HCT116 (cell line): ENCODE data around the gene PAPPA2. TPM values are rescaled to one million over a fixed set of nuclear protein-coding genes. Genes with fewer than 3 reads are reported as not detected.

ENCODE experiments used
- ATAC-seq: fragments of 200-7000 bp; cut with Tn5 transposase; 2 replicates; pipeline ENCODE4 v1.9.1; 2020; ENCODE audit warnings: mild to moderate bottlenecking, moderate library complexity
- BruUV-seq: library from RNA; stranded (reverse); fragments of 400-500 nt; replicated peaks from 2 replicates; lab custom pipeline; 2021; lab: Mats Ljungman, UMichigan
- CTCF ChIA-PET: fragments of 300-600 bp; sonication (Branson Sonifier 250); formaldehyde crosslinking; loops from one replicate; lab custom pipeline; 2021; ENCODE audit warnings: antibody characterized with exemption; lab: Charles Lee
- POLR2A ChIA-PET: fragments of 300-600, 350-600 bp; sonication (Branson Sonifier 250); formaldehyde crosslinking; loops from one replicate; lab custom pipeline; 2021; ENCODE audit warnings: antibody characterized with exemption; lab: Charles Lee
- RAD21 ChIA-PET, 2 experiments: fragments of 300-600 bp; sonication (Branson Sonifier 250); formaldehyde crosslinking; loops; one replicate each; lab custom pipeline; 2023; ENCODE audit warnings: low total read pairs in 2 of 2; ENCODE audit not compliant: uncharacterized antibody in 2 of 2, unreplicated experiment in 2 of 2, low non-redundant PET in 1 of 2; lab: Charles Lee
- DNase-seq: peaks from one replicate; pipeline ENCODE4 v3.0.0-alpha.2; 2010; ENCODE audit warnings: low read depth, low spot score
- H2AFZ ChIP-seq: fragments of 200-600 bp; shearing (Covaris generic), sonication (generic); 2 replicates; pipeline ENCODE4 v1.6.1; 2017; ENCODE audit warnings: low read depth, mixed run types, mixed read lengths, antibody characterized with exemption, low read length; ENCODE audit not compliant: poor library complexity, severe bottlenecking
- H3K27ac ChIP-seq: 2 replicates; pipeline ENCODE4 v1.5.1; 2012; ENCODE audit warnings: low read depth, low read length
- H3K27me3 ChIP-seq: fragments of 200-600 bp; sonication (generic); 2 replicates; pipeline ENCODE4 v1.6.1; 2016; ENCODE audit warnings: mixed run types, low read length, mixed read lengths; ENCODE audit not compliant: insufficient read depth
- H3K36me3 ChIP-seq, 2 experiments: fragments of 200-500 bp in 1 of 2; fragments of 200-600 bp in 1 of 2; sonication (Bioruptor generic) in 1 of 2; sonication (generic) in 1 of 2; 2 replicates each; pipeline versions ENCODE4 v1.5.1 to v1.6.1; 2014 to 2016; ENCODE audit warnings: low read length in 2 of 2, inconsistent platforms in 1 of 2, mixed read lengths in 1 of 2, mixed run types in 1 of 2; ENCODE audit not compliant: insufficient read depth in 2 of 2, control insufficient read depth in 1 of 2
- H3K4me1 ChIP-seq, 2 experiments: fragments of 200-600 bp in 1 of 2; sonication (generic) in 1 of 2; 2 replicates each; pipeline versions ENCODE4 v1.5.1 to v1.6.1; 2012 to 2017; ENCODE audit warnings: low read length in 2 of 2, inconsistent platforms in 1 of 2, mild to moderate bottlenecking in 1 of 2, mixed read lengths in 1 of 2, mixed run types in 1 of 2, moderate library complexity in 1 of 2; ENCODE audit not compliant: insufficient read depth in 2 of 2, control insufficient read depth in 1 of 2
- H3K4me2 ChIP-seq: fragments of 200-600 bp; sonication (generic); 2 replicates; pipeline ENCODE4 v1.6.1; 2017; ENCODE audit warnings: mixed run types, low read length, mixed read lengths
- H3K4me3 ChIP-seq, 2 experiments: fragments of 200-600 bp in 1 of 2; sonication (generic) in 1 of 2; replicated peaks in 1 of 2; 2 replicates each; pipeline ENCODE4 v1.5.1; 2011 to 2016; ENCODE audit warnings: low read length in 2 of 2, control low read depth in 1 of 2, low read depth in 1 of 2, mild to moderate bottlenecking in 1 of 2, mixed read lengths in 1 of 2, mixed run types in 1 of 2
- H3K79me2 ChIP-seq: fragments of 200-600 bp; sonication (generic); 2 replicates; pipeline ENCODE4 v1.6.1; 2017; ENCODE audit warnings: mild to moderate bottlenecking, mixed run types, low read length, moderate library complexity, mixed read lengths; ENCODE audit not compliant: insufficient read depth
- H3K9ac ChIP-seq: fragments of 200-600 bp; sonication (generic); 2 replicates; pipeline ENCODE4 v1.6.1; 2016; ENCODE audit warnings: low read length, mixed read lengths
- H3K9me2 ChIP-seq: fragments of 200-600 bp; sonication (generic), shearing (Covaris generic); 2 replicates; pipeline ENCODE4 v1.6.1; 2017; ENCODE audit warnings: mixed run types, mild to moderate bottlenecking, moderate library complexity; ENCODE audit not compliant: insufficient read depth
- H3K9me3 ChIP-seq, 2 experiments: fragments of 200-500 bp in 1 of 2; fragments of 200-600 bp in 1 of 2; sonication (Bioruptor generic) in 1 of 2; sonication (generic) in 1 of 2; 2 replicates each; pipeline ENCODE4 v1.6.1; 2014 to 2017; ENCODE audit warnings: low read length in 2 of 2, mixed read lengths in 2 of 2, inconsistent platforms in 1 of 2, low read depth in 1 of 2, mild to moderate bottlenecking in 1 of 2, mixed run types in 1 of 2, moderate library complexity in 1 of 2; ENCODE audit not compliant: control insufficient read depth in 1 of 2, insufficient read depth in 1 of 2
- H4K20me1 ChIP-seq: fragments of 200-600 bp; sonication (generic), shearing (Covaris generic); 2 replicates; pipeline ENCODE4 v1.6.1; 2017; ENCODE audit warnings: mixed run types, mild to moderate bottlenecking, moderate library complexity; ENCODE audit not compliant: insufficient read depth
- CBX3 ChIP-seq: IDR thresholded peaks from 2 replicates; pipeline ENCODE4 v1.6.1; 2012; ENCODE audit warnings: low read depth
- JUND ChIP-seq: IDR thresholded peaks from 2 replicates; pipeline ENCODE4 v1.6.1; 2012
- POLR2A ChIP-seq: IDR thresholded peaks from 2 replicates; pipeline ENCODE4 v1.7.0; 2011; ENCODE audit warnings: borderline replicate concordance; ENCODE audit not compliant: insufficient read depth, insufficient read length; ENCODE audit errors: extremely low read depth
- SIN3A ChIP-seq: IDR thresholded peaks from 2 replicates; pipeline ENCODE4 v1.6.1; 2012; ENCODE audit warnings: low read depth
- SP1 ChIP-seq: IDR thresholded peaks from 2 replicates; pipeline ENCODE4 v1.6.1; 2012; ENCODE audit warnings: low read depth
- TCF7L2 ChIP-seq: IDR thresholded peaks from 2 replicates; pipeline ENCODE4 v1.7.0; 2011; ENCODE audit warnings: borderline replicate concordance, inconsistent platforms; ENCODE audit not compliant: insufficient read depth, insufficient read length; ENCODE audit errors: extremely low read depth
- intact Hi-C: fragments of 100-400 bp; cut with micrococcal nuclease; formaldehyde crosslinking; loops from 2 replicates; pipeline ENCODE4 v1.10.0; 2022
- total RNA-seq: library from RNA; stranded (reverse); gene quantifications from one replicate; pipeline ENCODE4 v1.2.1, GENCODE V29; 2021; ENCODE audit not compliant: unreplicated experiment
- TF ChIP-seq, protein P1 (sequence below): IDR thresholded peaks from 2 replicates; pipeline ENCODE4 v1.6.1; 2011; ENCODE audit warnings: mild to moderate bottlenecking, low read length, moderate library complexity; ENCODE audit not compliant: insufficient replicate concordance; ENCODE audit errors: extremely low read depth
- TF ChIP-seq, protein P2 (sequence below), 3 experiments: fragments of 200-600 bp in 1 of 3; sonication (generic) in 1 of 3; IDR thresholded peaks in 2 of 3; conservative IDR thresholded peaks in 1 of 3; 2 replicates each; pipeline ENCODE4 v1.5.1; 2012 to 2017; ENCODE audit warnings: low read depth in 2 of 3, low read length in 2 of 3, antibody characterized with exemption in 1 of 3, borderline replicate concordance in 1 of 3, control low read depth in 1 of 3, mild to moderate bottlenecking in 1 of 3, mixed read lengths in 1 of 3, mixed run types in 1 of 3, moderate library complexity in 1 of 3; ENCODE audit not compliant: insufficient read depth in 1 of 3
- TF ChIP-seq, protein P3 (sequence below): IDR thresholded peaks from 2 replicates; pipeline ENCODE4 v1.6.1; 2012

The PAPPA2 gene
- total RNA-seq, 1 experiment from 2014 or later, result not detected

DNA sequence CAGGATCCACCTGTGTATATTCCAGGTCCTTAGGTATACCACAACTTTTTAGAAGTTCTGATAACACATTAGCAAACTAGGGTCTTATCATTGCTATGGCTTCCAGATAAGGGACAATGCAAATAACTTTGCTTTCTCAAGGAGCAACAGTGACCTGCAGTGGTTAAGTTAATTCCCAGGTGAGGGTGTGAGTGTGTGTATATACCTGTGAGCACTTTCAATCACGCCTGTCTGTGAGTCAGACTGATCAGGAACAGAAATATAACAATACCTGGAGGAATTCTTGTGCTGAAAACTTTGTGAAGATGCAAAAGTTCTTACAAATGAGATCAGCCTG, 317.0 kb downstream of the PAPPA2 start:
- Histone ChIP-seq H3K36me3 (no peaks in the 10 kb centered on the region), H3K79me2 (no peaks in the 10 kb centered on the region), H3K27me3 (peaks cover 15% of the 10 kb centered on the region; the same call in 1 of the 2 replicates), H2AFZ (no peak overlapping the region), H3K9me3 (no peaks in the 10 kb centered on the region), H3K9me2 (no peaks in the 10 kb centered on the region), H4K20me1 (no peaks in the 10 kb centered on the region), H3K4me1 (no peaks in the 10 kb centered on the region), H3K4me3 (no peak overlapping the region)
- ATAC-seq (no peak), DNase-seq (no peak)
- BruUV-seq, result no TSS peak
- POLR2A ChIA-PET, result no interaction called here
- intact Hi-C loops, result loop anchor here (5.0 kb wide), 1 partner anchor 217 kb away; no protein-coding TSS in a partner anchor
- no peak for TF ChIP-seq SP1
- TF ChIP-seq, protein P1, sequence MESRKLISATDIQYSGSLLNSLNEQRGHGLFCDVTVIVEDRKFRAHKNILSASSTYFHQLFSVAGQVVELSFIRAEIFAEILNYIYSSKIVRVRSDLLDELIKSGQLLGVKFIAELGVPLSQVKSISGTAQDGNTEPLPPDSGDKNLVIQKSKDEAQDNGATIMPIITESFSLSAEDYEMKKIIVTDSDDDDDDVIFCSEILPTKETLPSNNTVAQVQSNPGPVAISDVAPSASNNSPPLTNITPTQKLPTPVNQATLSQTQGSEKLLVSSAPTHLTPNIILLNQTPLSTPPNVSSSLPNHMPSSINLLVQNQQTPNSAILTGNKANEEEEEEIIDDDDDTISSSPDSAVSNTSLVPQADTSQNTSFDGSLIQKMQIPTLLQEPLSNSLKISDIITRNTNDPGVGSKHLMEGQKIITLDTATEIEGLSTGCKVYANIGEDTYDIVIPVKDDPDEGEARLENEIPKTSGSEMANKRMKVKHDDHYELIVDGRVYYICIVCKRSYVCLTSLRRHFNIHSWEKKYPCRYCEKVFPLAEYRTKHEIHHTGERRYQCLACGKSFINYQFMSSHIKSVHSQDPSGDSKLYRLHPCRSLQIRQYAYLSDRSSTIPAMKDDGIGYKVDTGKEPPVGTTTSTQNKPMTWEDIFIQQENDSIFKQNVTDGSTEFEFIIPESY, result no peak
- TF ChIP-seq POLR2A, result no peak
- TF ChIP-seq, all 23 proteins: peak for 0
- Histone ChIP-seq H3K4me2 (no peak overlapping the region), H3K27ac (no peak overlapping the region), H3K9ac (no peak overlapping the region)
- ChIA-PET RAD21 (no interaction called here), CTCF (no interaction called here)

DNA sequence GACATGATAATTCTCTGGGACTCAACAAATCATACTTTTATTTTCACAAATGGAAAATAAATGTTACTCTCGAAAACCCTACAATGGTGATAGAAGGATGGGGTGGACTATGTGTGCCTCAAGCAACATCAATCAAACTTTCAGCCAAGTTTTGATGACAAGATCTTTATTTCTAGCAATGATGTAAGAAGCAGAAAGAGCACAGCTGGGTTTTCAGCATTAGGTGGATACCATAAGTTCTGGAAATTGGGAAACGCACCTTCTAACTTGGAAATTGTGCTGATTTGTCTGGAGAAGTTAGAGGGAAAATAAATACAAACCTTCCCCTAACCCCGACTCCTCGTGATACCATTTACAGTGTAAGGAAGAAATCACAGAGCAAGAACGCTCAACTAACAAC, 320.3 kb downstream of the PAPPA2 start:
- H4K20me1 ChIP-seq, result no peaks in the 10 kb centered on the region
- ChIA-PET POLR2A (no interaction called here), CTCF (no interaction called here), RAD21 (no interaction called here)
- H2AFZ ChIP-seq, result no peak overlapping the region
- TF ChIP-seq, protein P2, sequence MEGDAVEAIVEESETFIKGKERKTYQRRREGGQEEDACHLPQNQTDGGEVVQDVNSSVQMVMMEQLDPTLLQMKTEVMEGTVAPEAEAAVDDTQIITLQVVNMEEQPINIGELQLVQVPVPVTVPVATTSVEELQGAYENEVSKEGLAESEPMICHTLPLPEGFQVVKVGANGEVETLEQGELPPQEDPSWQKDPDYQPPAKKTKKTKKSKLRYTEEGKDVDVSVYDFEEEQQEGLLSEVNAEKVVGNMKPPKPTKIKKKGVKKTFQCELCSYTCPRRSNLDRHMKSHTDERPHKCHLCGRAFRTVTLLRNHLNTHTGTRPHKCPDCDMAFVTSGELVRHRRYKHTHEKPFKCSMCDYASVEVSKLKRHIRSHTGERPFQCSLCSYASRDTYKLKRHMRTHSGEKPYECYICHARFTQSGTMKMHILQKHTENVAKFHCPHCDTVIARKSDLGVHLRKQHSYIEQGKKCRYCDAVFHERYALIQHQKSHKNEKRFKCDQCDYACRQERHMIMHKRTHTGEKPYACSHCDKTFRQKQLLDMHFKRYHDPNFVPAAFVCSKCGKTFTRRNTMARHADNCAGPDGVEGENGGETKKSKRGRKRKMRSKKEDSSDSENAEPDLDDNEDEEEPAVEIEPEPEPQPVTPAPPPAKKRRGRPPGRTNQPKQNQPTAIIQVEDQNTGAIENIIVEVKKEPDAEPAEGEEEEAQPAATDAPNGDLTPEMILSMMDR (IDR thresholded peaks at IDR 0.05 in 2 of 3, conservative IDR thresholded peaks at IDR 0.05 in 1 of 3; ENCODE audit: borderline replicate concordance in 1 of 3, insufficient read depth in 1 of 3, low read depth in 2 of 3, low read length in 2 of 3), result no peak
- TF ChIP-seq JUND (no peak), SIN3A (no peak), CBX3 (no peak), TCF7L2 (no peak), SP1 (no peak)
- TF ChIP-seq, protein P3, sequence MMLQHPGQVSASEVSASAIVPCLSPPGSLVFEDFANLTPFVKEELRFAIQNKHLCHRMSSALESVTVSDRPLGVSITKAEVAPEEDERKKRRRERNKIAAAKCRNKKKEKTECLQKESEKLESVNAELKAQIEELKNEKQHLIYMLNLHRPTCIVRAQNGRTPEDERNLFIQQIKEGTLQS, result no peak
- no peaks in the 10 kb centered on the region for H3K36me3 ChIP-seq
- no peaks in the 10 kb centered on the region for H3K9me2 ChIP-seq
- no peak for DNase-seq
- no peaks in the 10 kb centered on the region for H3K79me2 ChIP-seq
- ATAC-seq, result no peak
- no peaks in the 10 kb centered on the region for H3K9me3 ChIP-seq
- no peak overlapping the region for H3K9ac ChIP-seq
- no peaks in the 10 kb centered on the region; the same call in 1 of the 2 replicates for H3K27me3 ChIP-seq
- H3K27ac ChIP-seq, result no peak overlapping the region
- no peaks in the 10 kb centered on the region for H3K4me1 ChIP-seq
- BruUV-seq, result no TSS peak
- intact Hi-C loops, result no loop called here
- no peak overlapping the region for H3K4me2 ChIP-seq
- no peak overlapping the region for H3K4me3 ChIP-seq
